Common myeloid progenitor, CD34-positive (primary cell): ENCODE measurements around the gene CALCOCO1.
"Not testable (repeated sequence)": the region's sequence is repeated elsewhere in the genome, so short reads cannot be mapped to it uniquely, and the experiment has no call there.

Experiments
- CTCF ChIA-PET: fragments of 350-600 bp; sonication (Branson Sonifier 250); formaldehyde crosslinking; loops from one replicate; lab custom pipeline; 2021; ENCODE audit warnings: antibody characterized with exemption; lab: Charles Lee
- POLR2A ChIA-PET: fragments of 350-600 bp; sonication (Branson Sonifier 250); formaldehyde crosslinking; loops from one replicate; lab custom pipeline; 2021; ENCODE audit warnings: antibody characterized with exemption; lab: Charles Lee
- DNase-seq, 3 donors: peaks; one replicate each; pipeline versions ENCODE4 v3.0.0 to v3.0.0-alpha.2; 2013
- H3K27ac ChIP-seq, 2 experiments: 1 replicate in 1 of 2; 2 replicates in 1 of 2; pipeline ENCODE4 v1.7.0; 2013; ENCODE audit warnings: inconsistent platforms in 2 of 2, low read length in 2 of 2, mild to moderate bottlenecking in 2 of 2, low read depth in 1 of 2, moderate library complexity in 1 of 2; ENCODE audit not compliant: severe bottlenecking in 2 of 2, insufficient read depth in 1 of 2, poor library complexity in 1 of 2
- H3K27me3 ChIP-seq, 5 experiments: replicated peaks in 2 of 5; 1 replicate in 3 of 5; 2 replicates in 2 of 5; pipeline versions ENCODE4 v1.6.1 to v1.7.0; 2013; ENCODE audit warnings: low read length in 4 of 5, mild to moderate bottlenecking in 2 of 5, moderate library complexity in 2 of 5, inconsistent platforms in 1 of 5; ENCODE audit not compliant: insufficient read depth in 5 of 5, control insufficient read depth in 4 of 5
- H3K36me3 ChIP-seq, 4 experiments: 1 replicate in 2 of 4; 2 replicates in 2 of 4; pipeline versions ENCODE4 v1.6.1 to v1.7.0; 2013; ENCODE audit warnings: low read length in 3 of 4, control low read depth in 1 of 4, mild to moderate bottlenecking in 1 of 4; ENCODE audit not compliant: control insufficient read depth in 4 of 4, insufficient read depth in 4 of 4
- H3K4me1 ChIP-seq, 4 experiments: 1 replicate in 3 of 4; 2 replicates in 1 of 4; pipeline versions ENCODE4 v1.6.1 to v1.7.1; 2013; ENCODE audit warnings: low read length in 3 of 4, mild to moderate bottlenecking in 3 of 4, control low read depth in 1 of 4, inconsistent platforms in 1 of 4, moderate library complexity in 1 of 4; ENCODE audit not compliant: control insufficient read depth in 4 of 4, insufficient read depth in 4 of 4; ENCODE audit errors: control extremely low read depth in 1 of 4
- H3K4me3 ChIP-seq, 7 experiments: 1 replicate in 4 of 7; 2 replicates in 3 of 7; pipeline versions ENCODE4 v1.5.1 to v1.7.0; 2013; ENCODE audit warnings: mild to moderate bottlenecking in 7 of 7, low read length in 6 of 7, moderate library complexity in 6 of 7, inconsistent platforms in 2 of 7, low read depth in 2 of 7, control low read depth in 1 of 7; ENCODE audit not compliant: insufficient read depth in 4 of 7, control insufficient read depth in 1 of 7; ENCODE audit errors: extremely low read depth in 1 of 7
- H3K9me3 ChIP-seq, 5 experiments: 1 replicate in 4 of 5; 2 replicates in 1 of 5; pipeline versions ENCODE4 v1.6.1 to v1.7.1; 2013; ENCODE audit warnings: low read length in 4 of 5, mild to moderate bottlenecking in 2 of 5, inconsistent platforms in 1 of 5, low read depth in 1 of 5, moderate library complexity in 1 of 5; ENCODE audit not compliant: control insufficient read depth in 4 of 5, insufficient read depth in 2 of 5; ENCODE audit errors: control extremely low read depth in 1 of 5
- WGBS: methylation state at CpG from one replicate; pipeline ENCODE4 v1.1.5; 2013; ENCODE audit not compliant: insufficient coverage; 5-methylcytosine and 5-hydroxymethylcytosine counted together

Gene CALCOCO1

GRCh38 chr12:53726946-53727309 is 324 bp downstream of the CALCOCO1 start:
- Histone ChIP-seq H3K27ac (peak overlapping the region; percentile 48 to 72), H3K36me3 (peaks cover 9 to 30% (median 12%) of the 10 kb centered on the region in 4 experiments), H3K27me3 (peaks cover 0 to 4% (median 0%) of the 10 kb centered on the region in 5 experiments), H3K4me3 (peak overlapping the region; percentile 62 to 99 (median 86)), H3K9me3 (no peaks in the 10 kb centered on the region), H3K4me1 (peaks cover 6 to 18% (median 13%) of the 10 kb centered on the region in 4 experiments)
- ChIA-PET POLR2A (interaction anchor here (0.6 kb wide), 1 partner anchor 402 kb away, joined by 3 read pairs; no protein-coding TSS in a partner anchor), CTCF (interaction anchor here (1.3 to 4.1 kb wide), 4 partner anchors 10 to 30 kb away, joined by 3 to 48 read pairs (median 6); no protein-coding TSS in a partner anchor)
- 0% methylated on average over 8 of the region's 15 CpGs for whole genome bisulfite sequencing
- DNase-seq = no peak

DNA sequence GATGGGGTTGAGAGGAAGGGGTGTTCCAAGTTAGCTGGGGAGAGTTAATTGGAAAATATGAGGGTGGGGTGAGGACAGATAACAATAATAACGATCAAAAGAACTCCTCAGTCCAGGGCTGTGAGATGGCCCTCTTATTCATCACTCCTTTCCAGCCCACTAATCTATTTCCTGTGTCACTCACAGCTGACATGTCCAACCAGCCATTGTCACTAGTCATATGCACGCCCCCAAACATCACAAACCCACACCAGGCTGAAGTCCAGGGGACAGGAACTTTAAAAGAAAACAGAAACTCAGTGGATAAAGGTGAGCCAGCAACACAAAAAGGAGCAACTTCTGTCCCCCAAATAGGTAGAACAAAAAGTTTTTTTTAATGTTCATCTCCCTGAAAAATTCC is 911 bp downstream of the CALCOCO1 start:
- peak overlapping the region in 6 of 7 experiments; percentile 85 to 99 (median 88) for H3K4me3 ChIP-seq
- DNase-seq = no peak
- H3K27me3 ChIP-seq = peaks cover 0 to under 1% (median 0%) of the 10 kb centered on the region in 5 experiments
- H3K9me3 ChIP-seq = no peaks in the 10 kb centered on the region
- H3K27ac ChIP-seq = no peak overlapping the region
- WGBS = no CpG with 5 or more reads among the region's 2 CpGs
- POLR2A ChIA-PET = interaction anchor here (0.6 kb wide), 1 partner anchor 402 kb away, joined by 3 read pairs; no protein-coding TSS in a partner anchor
- CTCF ChIA-PET = interaction anchor here (1.3 to 4.1 kb wide), 4 partner anchors 9 to 19 kb away, joined by 3 to 48 read pairs (median 6); no protein-coding TSS in a partner anchor
- H3K36me3 ChIP-seq = peaks cover 11 to 36% (median 18%) of the 10 kb centered on the region in 4 experiments
- peaks cover 6 to 18% (median 13%) of the 10 kb centered on the region in 4 experiments for H3K4me1 ChIP-seq

DNA sequence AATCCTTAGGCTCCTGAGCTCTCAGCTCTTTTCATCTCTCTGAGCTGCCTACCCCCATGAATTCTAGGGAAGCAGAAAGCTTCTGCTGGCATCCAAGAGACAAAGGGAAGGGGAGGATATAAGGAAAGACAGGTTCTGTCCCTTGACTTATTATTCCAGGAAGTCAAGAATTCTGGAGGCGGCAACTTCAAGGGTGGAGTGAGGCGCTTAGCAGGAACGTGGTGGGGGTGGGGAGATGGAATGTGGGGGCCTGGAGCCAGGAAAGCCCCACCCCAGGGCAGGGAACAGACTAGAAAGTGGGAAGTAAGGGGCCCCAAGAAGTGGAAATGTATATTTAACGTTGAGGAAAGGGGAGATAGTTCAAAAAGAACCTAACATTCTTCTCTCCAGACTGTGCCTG is 1.4 kb downstream of the CALCOCO1 start:
- Histone ChIP-seq H3K36me3 (peaks cover 11 to 41% (median 21%) of the 10 kb centered on the region in 4 experiments), H3K27ac (no peak overlapping the region), H3K4me1 (peaks cover 6 to 18% (median 13%) of the 10 kb centered on the region in 4 experiments), H3K4me3 (peak overlapping the region in 4 of 7 experiments; percentile 86 to 99 (median 88)), H3K27me3 (no peaks in the 10 kb centered on the region), H3K9me3 (no peaks in the 10 kb centered on the region)
- ChIA-PET POLR2A (no interaction called here), CTCF (interaction anchor here (1.3 to 4.1 kb wide), 3 partner anchors 9 to 20 kb away, joined by 3 to 48 read pairs (median 6); no protein-coding TSS in a partner anchor)
- WGBS = 81% methylated on average over 3 of the region's 4 CpGs
- DNase-seq = no peak

DNA sequence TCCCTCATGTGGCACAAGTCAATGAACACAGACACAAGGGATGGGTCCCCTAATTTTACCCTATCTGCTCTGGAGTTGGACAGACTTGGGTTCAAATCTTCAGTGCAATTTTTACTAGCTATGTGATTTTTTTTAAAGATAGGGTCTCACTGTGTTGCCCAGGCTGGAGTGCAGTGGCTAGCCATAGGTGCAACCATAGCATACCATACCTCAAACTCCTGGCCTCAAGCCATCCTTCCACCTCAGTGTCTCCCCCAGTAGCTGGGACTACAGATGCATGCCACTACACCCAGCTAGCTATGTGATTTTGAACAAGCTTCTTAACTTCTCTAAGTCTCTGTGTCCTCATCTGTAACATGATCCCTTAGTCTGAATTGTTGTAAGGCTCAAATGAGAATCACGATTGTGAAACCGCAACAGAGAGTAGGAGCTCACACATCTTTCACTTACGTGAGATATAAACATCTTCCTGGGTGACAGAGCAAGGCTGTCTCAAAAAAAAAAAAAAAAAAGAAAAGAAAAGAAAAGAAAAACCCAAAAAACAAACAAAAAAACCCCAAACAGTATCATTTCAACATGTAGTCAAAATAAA is 4.7 kb downstream of the CALCOCO1 start:
- ChIA-PET POLR2A (no interaction called here), CTCF (interaction anchor here (0.7 to 1.0 kb wide), 5 partner anchors 10 to 25 kb away, joined by 3 to 5 read pairs (median 3); no protein-coding TSS in a partner anchor)
- H3K36me3 ChIP-seq = peaks cover 11 to 59% (median 24%) of the 10 kb centered on the region in 4 experiments
- H3K27ac ChIP-seq = no peak overlapping the region
- no peak for DNase-seq
- H3K9me3 ChIP-seq = no peaks in the 10 kb centered on the region
- no peak overlapping the region for H3K4me3 ChIP-seq
- 100% methylated on average over 2 of the region's 3 CpGs for WGBS
- no peaks in the 10 kb centered on the region for H3K27me3 ChIP-seq
- peaks cover 6 to 14% (median 13%) of the 10 kb centered on the region in 4 experiments for H3K4me1 ChIP-seq

DNA sequence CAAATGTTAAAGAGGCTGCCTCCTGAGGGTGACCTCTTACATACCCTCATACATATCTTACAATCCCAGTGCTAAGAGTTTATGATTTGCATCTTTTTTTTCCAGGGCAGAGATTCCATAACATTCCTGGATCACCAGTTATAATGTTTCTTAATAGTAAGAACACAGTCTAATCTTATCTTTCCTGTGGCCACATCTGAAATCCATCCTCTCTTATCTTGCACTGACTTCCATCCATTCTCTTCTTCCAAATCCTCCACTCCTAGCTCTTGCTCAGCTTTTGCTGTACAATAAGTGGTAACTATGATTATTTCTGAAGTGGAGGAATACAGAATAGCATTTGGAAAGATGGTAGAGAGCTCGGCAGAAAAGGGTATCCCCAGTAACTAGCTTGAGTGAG is 6.3 kb downstream of the CALCOCO1 start:
- ChIA-PET POLR2A (no interaction called here), CTCF (interaction anchor here (0.9 kb wide), 2 partner anchors 10 to 29 kb away, joined by 3 read pairs; no protein-coding TSS in a partner anchor)
- H3K4me1 ChIP-seq = peaks cover 0 to 2% (median 2%) of the 10 kb centered on the region in 4 experiments
- no peak overlapping the region for H3K4me3 ChIP-seq
- no peaks in the 10 kb centered on the region for H3K27me3 ChIP-seq
- no peaks in the 10 kb centered on the region for H3K9me3 ChIP-seq
- no peak overlapping the region for H3K27ac ChIP-seq
- H3K36me3 ChIP-seq = peaks cover 13 to 70% (median 27%) of the 10 kb centered on the region in 4 experiments
- no peak for DNase-seq
- WGBS = 100% methylated on average over 1 of the region's 1 CpG

GRCh38 chr12:53719649-53720048 is 7.6 kb downstream of the CALCOCO1 start:
- CTCF ChIA-PET = interaction anchor here (1.1 to 1.3 kb wide), 2 partner anchors 17 to 19 kb away, joined by 3 to 4 read pairs; no protein-coding TSS in a partner anchor
- no peak for DNase-seq
- H3K9me3 ChIP-seq = no peaks in the 10 kb centered on the region
- H3K4me3 ChIP-seq = no peak overlapping the region
- POLR2A ChIA-PET = no interaction called here
- no peak overlapping the region for H3K27ac ChIP-seq
- no peaks in the 10 kb centered on the region for H3K27me3 ChIP-seq
- peaks cover 13 to 77% (median 34%) of the 10 kb centered on the region in 4 experiments for H3K36me3 ChIP-seq
- no peaks in the 10 kb centered on the region for H3K4me1 ChIP-seq
- 94% methylated on average over 2 of the region's 2 CpGs for whole genome bisulfite sequencing

GRCh38 chr12:53718567-53718966 is 8.7 kb downstream of the CALCOCO1 start:
- H3K4me3 ChIP-seq, H3K27ac ChIP-seq, H3K27me3 ChIP-seq, DNase-seq, POLR2A ChIA-PET, H3K4me1 ChIP-seq, H3K9me3 ChIP-seq: not testable (repeated sequence)
- peaks cover 18 to 77% (median 36%) of the 10 kb centered on the region in 4 experiments for H3K36me3 ChIP-seq
- CTCF ChIA-PET = interaction anchor here (1.1 to 1.4 kb wide), 2 partner anchors 18 to 28 kb away, joined by 3 to 5 read pairs; no protein-coding TSS in a partner anchor
- WGBS = 100% methylated on average over 3 of the region's 6 CpGs
